ENCODE measurements around the gene FGF3.

Gene FGF3

GRCh38 chr11:69818603-69819441 lies at the start of gene FGF3:
Gene FGF3, minus strand, starts transcription at chr11:69819416. Its CDS starts 483 bp downstream, at chr11:69818933.
- Mint-ChIP-seq H3K27ac (no peak within 1 kb of the TSS), H3K36me3 (no peaks in the 10 kb centered on the region), H3K27me3 (peaks cover 98% of the 10 kb centered on the region), H3K4me3 (no peak within 1 kb of the TSS), H3K9me3 (no peaks in the 10 kb centered on the region), H3K4me1 (no peaks in the 10 kb centered on the region)
- CTCF ChIA-PET: no interaction called here
- no peak for DNase-seq

- Mint-ChIP-seq H3K9me3 (no peaks in the 10 kb centered on the region), H3K36me3 (no peaks in the 10 kb centered on the region), H3K4me3 (no peak overlapping the region), H3K27me3 (peaks cover 36% of the 10 kb centered on the region), H3K4me1 (no peaks in the 10 kb centered on the region), H3K27ac (no peak overlapping the region)
- DNase-seq: no peak
- CTCF ChIA-PET: no interaction called here
Observed at GRCh38 chr11:69868871-69869270, 49.7 kb upstream of the FGF3 start.

- H3K9me3 Mint-ChIP-seq: no peaks in the 10 kb centered on the region
- DNase-seq: no peak
- H3K27me3 Mint-ChIP-seq: peaks cover 36% of the 10 kb centered on the region
- H3K4me3 Mint-ChIP-seq: no peak overlapping the region
- no peaks in the 10 kb centered on the region for H3K36me3 Mint-ChIP-seq
- CTCF ChIA-PET: interaction anchor here (1.5 kb wide), 1 partner anchor 19 kb away, joined by 5 read pairs; no protein-coding TSS in a partner anchor
- no peaks in the 10 kb centered on the region for H3K4me1 Mint-ChIP-seq
- H3K27ac Mint-ChIP-seq: no peak overlapping the region
Observed at GRCh38 chr11:69868006-69868810, 49.0 kb upstream of the FGF3 start.

GRCh38 chr11:69867076-69868005 lies 48.1 kb upstream of the FGF3 start:
- no peaks in the 10 kb centered on the region for H3K9me3 Mint-ChIP-seq
- H3K27ac Mint-ChIP-seq: no peak overlapping the region
- no peak overlapping the region for H3K4me3 Mint-ChIP-seq
- H3K4me1 Mint-ChIP-seq: no peaks in the 10 kb centered on the region
- no peaks in the 10 kb centered on the region for H3K36me3 Mint-ChIP-seq
- DNase-seq: no peak
- peaks cover 41% of the 10 kb centered on the region for H3K27me3 Mint-ChIP-seq
- CTCF ChIA-PET: interaction anchor here (1.5 kb wide), 1 partner anchor 20 kb away, joined by 5 read pairs; no protein-coding TSS in a partner anchor

DNA sequence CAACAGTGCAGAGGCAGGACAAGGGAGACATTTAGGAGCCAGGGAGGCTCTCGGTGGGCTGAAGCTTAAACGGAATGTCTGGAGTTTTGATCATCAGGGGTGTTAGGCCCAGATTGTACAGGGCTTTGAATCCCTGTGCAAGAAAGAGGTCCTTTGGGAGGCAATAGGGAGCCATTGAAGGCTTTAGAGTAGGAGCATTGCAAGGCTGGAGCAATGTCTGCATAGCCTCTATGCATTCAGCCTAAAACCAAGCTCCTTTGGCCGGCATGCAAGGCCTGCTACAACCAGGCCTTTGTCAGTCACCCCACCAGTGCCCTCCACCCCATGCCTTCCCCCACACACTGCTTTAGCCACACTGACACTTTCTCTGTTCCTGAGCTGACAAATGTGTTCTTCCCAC lies 47.4 kb upstream of the FGF3 start:
- Mint-ChIP-seq H3K27ac (no peak overlapping the region), H3K9me3 (no peaks in the 10 kb centered on the region), H3K27me3 (peaks cover 44% of the 10 kb centered on the region), H3K4me1 (no peaks in the 10 kb centered on the region), H3K4me3 (no peak overlapping the region), H3K36me3 (no peaks in the 10 kb centered on the region)
- CTCF ChIA-PET: interaction anchor here (1.5 kb wide), 1 partner anchor 21 kb away, joined by 5 read pairs; no protein-coding TSS in a partner anchor
- no peak for DNase-seq

DNA sequence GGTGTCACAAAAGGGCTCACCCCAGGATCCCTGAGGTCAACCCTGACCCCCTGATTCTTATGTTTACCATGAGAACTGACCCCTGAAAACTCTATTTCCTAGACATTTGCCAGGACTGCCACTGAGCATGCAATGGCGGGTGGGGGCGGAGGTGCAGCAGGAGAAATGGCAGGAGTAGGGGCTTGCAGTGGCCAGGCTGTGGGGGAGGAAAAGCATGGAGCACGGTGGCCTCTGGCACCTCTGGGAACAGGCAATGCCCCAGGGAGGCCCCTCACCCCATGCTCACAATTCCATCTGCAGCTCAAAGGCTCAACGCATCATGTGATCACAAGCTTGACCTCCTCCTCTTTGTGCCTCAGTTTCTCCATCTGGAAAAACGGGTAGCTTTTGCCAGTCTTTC lies 46.5 kb upstream of the FGF3 start:
- no peaks in the 10 kb centered on the region for H3K9me3 Mint-ChIP-seq
- no peak overlapping the region for H3K4me3 Mint-ChIP-seq
- no peak overlapping the region for H3K27ac Mint-ChIP-seq
- CTCF ChIA-PET: no interaction called here
- peaks cover 53% of the 10 kb centered on the region for H3K27me3 Mint-ChIP-seq
- no peaks in the 10 kb centered on the region for H3K36me3 Mint-ChIP-seq
- no peak for DNase-seq
- H3K4me1 Mint-ChIP-seq: no peaks in the 10 kb centered on the region

GRCh38 chr11:69864686-69865661 lies 45.8 kb upstream of the FGF3 start:
- Mint-ChIP-seq H3K27me3 (peaks cover 55% of the 10 kb centered on the region), H3K4me3 (no peak overlapping the region), H3K36me3 (no peaks in the 10 kb centered on the region), H3K27ac (no peak overlapping the region), H3K4me1 (no peaks in the 10 kb centered on the region), H3K9me3 (no peaks in the 10 kb centered on the region)
- DNase-seq: no peak
- CTCF ChIA-PET: no interaction called here

GRCh38 chr11:69863544-69864200 lies 44.5 kb upstream of the FGF3 start:
- Mint-ChIP-seq H3K27ac (no peak overlapping the region), H3K4me1 (no peaks in the 10 kb centered on the region), H3K9me3 (no peaks in the 10 kb centered on the region), H3K36me3 (no peaks in the 10 kb centered on the region), H3K4me3 (no peak overlapping the region), H3K27me3 (peaks cover 48% of the 10 kb centered on the region)
- CTCF ChIA-PET: no interaction called here
- no peak for DNase-seq

- Mint-ChIP-seq H3K9me3 (no peaks in the 10 kb centered on the region), H3K4me3 (no peak overlapping the region), H3K27me3 (peaks cover 41% of the 10 kb centered on the region), H3K4me1 (no peaks in the 10 kb centered on the region), H3K27ac (no peak overlapping the region), H3K36me3 (no peaks in the 10 kb centered on the region)
- no peak for DNase-seq
- CTCF ChIA-PET: no interaction called here
Observed at GRCh38 chr11:69862797-69863543, 43.8 kb upstream of the FGF3 start.

GRCh38 chr11:69862331-69862771 lies 43.1 kb upstream of the FGF3 start:
- H3K27ac Mint-ChIP-seq: no peak overlapping the region
- no peaks in the 10 kb centered on the region for H3K36me3 Mint-ChIP-seq
- CTCF ChIA-PET: no interaction called here
- no peak for DNase-seq
- peaks cover 40% of the 10 kb centered on the region for H3K27me3 Mint-ChIP-seq
- no peak overlapping the region for H3K4me3 Mint-ChIP-seq
- no peaks in the 10 kb centered on the region for H3K4me1 Mint-ChIP-seq
- H3K9me3 Mint-ChIP-seq: no peaks in the 10 kb centered on the region

DNA sequence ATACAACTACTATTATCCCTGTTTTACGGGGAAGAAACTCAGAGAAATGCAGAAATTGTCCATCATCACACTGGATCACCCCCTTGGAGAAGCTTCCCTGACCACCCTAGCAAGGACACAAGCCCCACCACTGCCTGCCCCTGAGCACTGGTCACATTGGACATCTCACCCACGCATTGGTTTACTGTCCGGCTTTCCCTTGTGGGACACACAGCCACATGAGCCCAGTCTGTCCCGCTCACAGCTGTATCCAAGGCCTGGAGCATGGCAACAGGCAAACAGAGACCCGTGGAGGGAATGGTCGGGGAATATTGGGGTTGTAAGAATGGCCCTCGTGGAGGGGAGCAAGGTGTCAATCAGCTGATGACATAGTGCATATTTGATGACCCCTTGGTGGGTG lies 42.7 kb upstream of the FGF3 start:
- no peak overlapping the region for H3K27ac Mint-ChIP-seq
- H3K36me3 Mint-ChIP-seq: no peaks in the 10 kb centered on the region
- DNase-seq: no peak
- H3K4me3 Mint-ChIP-seq: no peak overlapping the region
- CTCF ChIA-PET: no interaction called here
- no peaks in the 10 kb centered on the region for H3K4me1 Mint-ChIP-seq
- peaks cover 38% of the 10 kb centered on the region for H3K27me3 Mint-ChIP-seq
- no peaks in the 10 kb centered on the region for H3K9me3 Mint-ChIP-seq

GRCh38 chr11:69860796-69861445 lies 41.7 kb upstream of the FGF3 start:
- H3K27ac Mint-ChIP-seq: no peak overlapping the region
- H3K4me3 Mint-ChIP-seq: no peak overlapping the region
- no peaks in the 10 kb centered on the region for H3K36me3 Mint-ChIP-seq
- H3K4me1 Mint-ChIP-seq: no peaks in the 10 kb centered on the region
- CTCF ChIA-PET: no interaction called here
- DNase-seq: no peak
- H3K9me3 Mint-ChIP-seq: no peaks in the 10 kb centered on the region
- peaks cover 32% of the 10 kb centered on the region for H3K27me3 Mint-ChIP-seq
